Right lobe of liver (tissue), 6 donors: ENCODE measurements around the gene PLXNA4. TPM values are rescaled to one million over a fixed set of nuclear protein-coding genes. Genes with fewer than 3 reads are reported as not detected.

Experiments
- ATAC-seq, 4 donors: fragments of 200-7000 bp; cut with Tn5 transposase; one replicate each; pipeline ENCODE4 v1.9.1; 2020; ENCODE audit warnings: mild to moderate bottlenecking in 4 of 4, moderate library complexity in 4 of 4
- DNase-seq, 3 donors: peaks; one replicate each; pipeline ENCODE4 v3.0.0-alpha.2; 2020
- H3K27ac ChIP-seq, 3 donors: fragments of 200-600 bp; one replicate each; pipeline ENCODE4 v1.8.0; 2022
- H3K27me3 ChIP-seq, 2 donors: fragments of 200-600 bp; one replicate each; pipeline ENCODE4 v1.8.0; 2022
- H3K36me3 ChIP-seq, 4 donors: fragments of 200-600 bp; sonication (generic) in 1 of 4; one replicate each; pipeline versions ENCODE4 v1.5.1 to v1.8.0; 2017 to 2022; ENCODE audit warnings: control low read depth in 1 of 4
- H3K4me1 ChIP-seq, 4 donors: fragments of 200-600 bp; sonication (generic) in 1 of 4; one replicate each; pipeline versions ENCODE4 v1.5.1 to v1.8.0; 2017 to 2022; ENCODE audit warnings: control low read depth in 1 of 4
- H3K4me3 ChIP-seq, 3 donors: fragments of 200-600 bp; one replicate each; pipeline ENCODE4 v1.8.0; 2022
- H3K9me3 ChIP-seq, 4 donors: fragments of 200-600 bp; sonication (generic) in 1 of 4; one replicate each; pipeline versions ENCODE4 v1.5.1 to v1.8.0; 2017 to 2022; ENCODE audit warnings: control low read depth in 1 of 4
- POLR2A ChIP-seq: fragments of 450-650 bp; IDR thresholded peaks from one replicate; pipeline ENCODE4 v1.6.1; 2017; ENCODE audit warnings: antibody characterized with exemption, mild to moderate bottlenecking
- WGBS: methylation state at CpG from one replicate; pipeline ENCODE4 v1.1.6; 2018; ENCODE audit warnings: low coverage, low lambda C conversion rate; ENCODE audit not compliant: insufficient coverage; ENCODE audit errors: missing lambda C conversion rate; 5-methylcytosine and 5-hydroxymethylcytosine counted together
- intact Hi-C, 2 donors: fragments of 100-400 bp; cut with DNase I; formaldehyde crosslinking; loops; one replicate each; pipeline versions ENCODE4 v1.11.2 to v1.14.1; 2022
- total RNA-seq, 6 experiments: library from RNA; depleted of rRNA in 2 of 6; stranded (reverse); fragments of >200 nt in 2 of 6; fragmentation: NEBNext Ultra II Directional in 3 of 6; extraction: Animal tissue kit (Norgen Biotek cat#: 25700) in 3 of 6; gene quantifications; one replicate each; pipeline versions ENCODE4 v1.1.0 to v1.2.4, GENCODE V29; 2016 to 2023
- TF ChIP-seq, protein P1 (sequence below), 4 donors: fragments of 200-600 bp in 3 of 4; fragments of 450-650 bp in 1 of 4; IDR thresholded peaks; one replicate each; pipeline versions ENCODE4 v1.5.1 to v1.8.0; 2016 to 2022; ENCODE audit warnings: antibody characterized with exemption in 4 of 4, mild to moderate bottlenecking in 2 of 4
- donor health status: DM: no; HTN: yes; CAD: no.
- donor health status: DM: no; HTN: no; CAD: no.
- donor health status: DM: no; HTN: no; CAD: no.
- donor health status: DM: no; HTN: yes; CAD: no.
- donor health status: DM: no; HTN: yes; CAD: no.

The PLXNA4 gene
- total RNA-seq, 6 experiments from 2014 or later: 0.17 to 0.90 (median 0.30) TPM

DNA sequence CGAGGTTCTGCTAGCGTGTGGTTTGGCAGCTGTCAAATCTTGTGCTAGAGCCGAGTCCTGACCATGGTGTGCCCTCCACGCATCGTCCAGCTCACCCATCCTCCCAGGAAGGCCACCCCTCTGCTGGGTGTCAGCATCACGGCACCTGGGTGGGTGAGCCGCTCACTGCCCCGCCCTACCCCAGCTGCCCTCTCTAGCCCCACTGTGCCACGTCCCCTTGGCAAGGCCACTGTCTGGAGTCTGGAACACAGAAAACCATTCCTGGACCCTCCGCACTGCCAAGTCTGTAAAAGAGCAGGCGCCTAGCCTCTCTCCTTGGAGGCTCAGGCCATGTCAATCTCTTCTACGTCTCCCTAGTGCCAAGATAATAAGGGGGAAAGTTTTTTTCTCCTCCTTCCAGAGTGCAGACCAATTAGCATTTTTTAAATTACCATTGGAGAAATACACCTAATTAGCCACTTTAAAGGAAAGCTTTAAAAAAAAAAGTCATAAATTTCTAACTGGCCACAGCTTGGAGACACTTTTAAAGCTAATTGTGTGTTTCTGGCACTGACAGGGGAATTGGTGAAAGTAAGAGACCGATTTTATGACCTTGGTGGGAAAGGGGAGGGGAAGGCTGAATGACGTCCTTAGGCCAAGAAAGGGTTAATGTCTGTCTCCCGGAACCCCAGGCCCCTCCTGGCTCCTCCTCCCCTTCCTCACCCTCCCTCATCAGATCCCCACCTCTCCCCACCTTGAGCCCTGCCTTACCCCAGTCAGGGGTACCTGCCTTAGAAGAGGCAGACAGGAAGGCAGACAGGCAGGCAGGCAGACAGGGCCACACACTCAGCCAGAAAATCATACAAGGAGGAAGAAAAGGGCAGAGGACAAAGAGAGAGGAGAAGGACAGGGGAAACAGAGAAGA is 151.2 kb downstream of the PLXNA4 start:
- Histone ChIP-seq H3K27ac (no peak overlapping the region), H3K4me1 (peaks cover 0 to 14% (median 5%) of the 10 kb centered on the region in 4 donors), H3K27me3 (no peaks in the 10 kb centered on the region), H3K4me3 (no peak overlapping the region), H3K9me3 (no peaks in the 10 kb centered on the region), H3K36me3 (no peaks in the 10 kb centered on the region)
- ATAC-seq: no peak
- no peak for DNase-seq
- intact Hi-C loops: no loop called here
- TF ChIP-seq POLR2A: no peak
- TF ChIP-seq, protein P1, sequence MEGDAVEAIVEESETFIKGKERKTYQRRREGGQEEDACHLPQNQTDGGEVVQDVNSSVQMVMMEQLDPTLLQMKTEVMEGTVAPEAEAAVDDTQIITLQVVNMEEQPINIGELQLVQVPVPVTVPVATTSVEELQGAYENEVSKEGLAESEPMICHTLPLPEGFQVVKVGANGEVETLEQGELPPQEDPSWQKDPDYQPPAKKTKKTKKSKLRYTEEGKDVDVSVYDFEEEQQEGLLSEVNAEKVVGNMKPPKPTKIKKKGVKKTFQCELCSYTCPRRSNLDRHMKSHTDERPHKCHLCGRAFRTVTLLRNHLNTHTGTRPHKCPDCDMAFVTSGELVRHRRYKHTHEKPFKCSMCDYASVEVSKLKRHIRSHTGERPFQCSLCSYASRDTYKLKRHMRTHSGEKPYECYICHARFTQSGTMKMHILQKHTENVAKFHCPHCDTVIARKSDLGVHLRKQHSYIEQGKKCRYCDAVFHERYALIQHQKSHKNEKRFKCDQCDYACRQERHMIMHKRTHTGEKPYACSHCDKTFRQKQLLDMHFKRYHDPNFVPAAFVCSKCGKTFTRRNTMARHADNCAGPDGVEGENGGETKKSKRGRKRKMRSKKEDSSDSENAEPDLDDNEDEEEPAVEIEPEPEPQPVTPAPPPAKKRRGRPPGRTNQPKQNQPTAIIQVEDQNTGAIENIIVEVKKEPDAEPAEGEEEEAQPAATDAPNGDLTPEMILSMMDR (IDR thresholded peaks at IDR 0.05): no peak
- 61% methylated on average over 10 of the region's 15 CpGs for WGBS

DNA sequence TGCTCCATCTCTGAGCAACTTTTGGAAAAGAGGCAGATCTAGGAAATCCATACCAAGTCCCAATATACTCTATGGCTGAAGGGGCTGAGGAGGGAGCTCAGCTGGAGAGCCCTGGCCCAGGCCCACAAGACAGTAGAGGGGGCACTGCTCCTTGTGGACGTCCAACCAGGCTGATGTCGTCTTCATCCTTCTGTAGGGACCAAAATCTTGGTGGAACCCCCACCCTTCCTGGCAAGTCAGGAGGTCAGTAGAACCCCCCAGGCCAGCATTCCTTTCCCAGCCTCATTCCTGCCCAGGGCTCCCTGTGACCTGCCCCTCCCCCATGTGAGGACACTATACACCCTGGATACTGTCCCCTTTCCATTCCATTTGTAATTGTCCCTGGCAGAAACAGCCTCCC is 152.0 kb downstream of the PLXNA4 start:
- intact Hi-C loops: no loop called here
- no peaks in the 10 kb centered on the region for H3K36me3 ChIP-seq
- no peak for DNase-seq
- TF ChIP-seq, protein P1 (IDR thresholded peaks at IDR 0.05): no peak
- TF ChIP-seq POLR2A: no peak
- no peak overlapping the region for H3K27ac ChIP-seq
- peaks cover 0 to 14% (median 5%) of the 10 kb centered on the region in 4 donors for H3K4me1 ChIP-seq
- WGBS: no CpG with 5 or more reads among the region's 2 CpGs
- no peaks in the 10 kb centered on the region for H3K27me3 ChIP-seq
- no peak for ATAC-seq
- no peaks in the 10 kb centered on the region for H3K9me3 ChIP-seq
- no peak overlapping the region for H3K4me3 ChIP-seq

DNA sequence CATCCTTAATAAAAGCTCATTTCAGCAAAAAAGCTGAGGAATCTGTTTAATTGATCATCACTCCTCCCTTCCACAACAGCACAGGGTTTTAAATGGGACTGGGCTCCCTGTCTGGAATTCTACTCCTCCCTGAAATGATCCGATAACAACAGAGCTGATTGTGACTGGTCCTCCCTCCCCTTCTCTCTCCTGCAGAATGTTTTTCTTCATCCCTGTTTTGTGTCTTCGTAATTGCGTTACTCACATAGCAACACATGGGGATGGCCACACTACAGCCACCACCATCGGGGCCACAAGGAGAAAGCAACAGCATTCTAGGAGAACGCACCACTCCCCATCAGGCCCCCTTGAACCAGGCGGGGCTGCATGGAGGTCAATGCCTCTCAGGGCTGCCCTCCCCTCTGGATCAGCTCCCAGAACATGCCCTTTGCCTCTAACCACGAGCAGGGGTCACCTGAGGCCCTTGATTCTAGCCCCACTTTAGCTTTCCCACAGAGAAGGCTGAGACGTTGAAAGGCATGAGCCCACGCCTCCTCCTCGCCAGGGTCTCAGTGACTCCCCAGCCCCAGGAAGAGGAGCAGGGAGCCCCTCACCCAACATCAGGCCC is 152.6 kb downstream of the PLXNA4 start:
- 33% methylated on average over 6 of the region's 10 CpGs for WGBS
- peak; percentile 85 to 90 (median 88) for ATAC-seq
- no peak for TF ChIP-seq POLR2A
- TF ChIP-seq, protein P1 (IDR thresholded peaks at IDR 0.05): no peak

DNA sequence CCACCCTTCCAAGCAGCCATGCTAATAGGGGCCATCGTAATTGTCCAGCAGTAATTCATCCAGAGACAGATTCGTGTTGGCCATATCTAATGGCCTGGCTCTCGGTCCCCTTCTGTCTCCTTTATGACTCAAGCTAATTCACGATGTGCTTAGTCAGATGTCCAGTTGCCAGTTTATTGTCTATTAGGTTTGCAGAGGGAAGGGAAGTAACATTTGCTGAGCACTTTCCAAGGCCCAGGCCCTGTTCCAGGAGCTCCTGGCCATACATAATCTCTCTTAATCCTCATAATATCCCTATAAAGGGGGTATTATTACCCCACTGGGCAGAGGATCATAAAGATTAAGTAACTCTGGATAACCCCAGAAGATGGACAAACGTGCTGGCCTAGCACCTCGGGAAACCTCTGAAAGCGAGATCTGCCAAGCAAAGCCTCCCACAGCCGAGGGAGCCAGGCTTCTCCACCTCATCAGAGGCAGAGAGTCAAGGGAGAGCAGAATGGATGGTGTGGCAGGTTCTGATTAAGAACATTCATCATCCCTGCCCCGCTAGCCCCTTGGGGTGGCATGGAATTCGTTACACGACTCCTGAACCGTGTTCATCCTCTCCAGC is 153.7 kb downstream of the PLXNA4 start:
- H3K27ac ChIP-seq: no peak overlapping the region
- no peaks in the 10 kb centered on the region for H3K27me3 ChIP-seq
- no peaks in the 10 kb centered on the region for H3K9me3 ChIP-seq
- no peak overlapping the region for H3K4me3 ChIP-seq
- no peak for DNase-seq
- WGBS: 88% methylated on average over 5 of the region's 12 CpGs
- intact Hi-C loops: no loop called here
- H3K4me1 ChIP-seq: peaks cover 0 to 11% (median 4%) of the 10 kb centered on the region in 4 donors
- TF ChIP-seq, protein P1 (IDR thresholded peaks at IDR 0.05): no peak
- TF ChIP-seq POLR2A: no peak
- no peak for ATAC-seq
- no peaks in the 10 kb centered on the region for H3K36me3 ChIP-seq

More for the DNA sequence above, 152.6 kb downstream of the PLXNA4 start:
- peak; percentile 60 to 79 (median 70) for DNase-seq
- Histone ChIP-seq H3K27me3 (no peaks in the 10 kb centered on the region), H3K27ac (no peak overlapping the region), H3K9me3 (no peaks in the 10 kb centered on the region), H3K4me1 (peaks cover 0 to 13% (median 5%) of the 10 kb centered on the region in 4 donors), H3K36me3 (no peaks in the 10 kb centered on the region), H3K4me3 (no peak overlapping the region)
- intact Hi-C loops: no loop called here
